ENCODE results near the gene GALR2.

Gene GALR2

DNA sequence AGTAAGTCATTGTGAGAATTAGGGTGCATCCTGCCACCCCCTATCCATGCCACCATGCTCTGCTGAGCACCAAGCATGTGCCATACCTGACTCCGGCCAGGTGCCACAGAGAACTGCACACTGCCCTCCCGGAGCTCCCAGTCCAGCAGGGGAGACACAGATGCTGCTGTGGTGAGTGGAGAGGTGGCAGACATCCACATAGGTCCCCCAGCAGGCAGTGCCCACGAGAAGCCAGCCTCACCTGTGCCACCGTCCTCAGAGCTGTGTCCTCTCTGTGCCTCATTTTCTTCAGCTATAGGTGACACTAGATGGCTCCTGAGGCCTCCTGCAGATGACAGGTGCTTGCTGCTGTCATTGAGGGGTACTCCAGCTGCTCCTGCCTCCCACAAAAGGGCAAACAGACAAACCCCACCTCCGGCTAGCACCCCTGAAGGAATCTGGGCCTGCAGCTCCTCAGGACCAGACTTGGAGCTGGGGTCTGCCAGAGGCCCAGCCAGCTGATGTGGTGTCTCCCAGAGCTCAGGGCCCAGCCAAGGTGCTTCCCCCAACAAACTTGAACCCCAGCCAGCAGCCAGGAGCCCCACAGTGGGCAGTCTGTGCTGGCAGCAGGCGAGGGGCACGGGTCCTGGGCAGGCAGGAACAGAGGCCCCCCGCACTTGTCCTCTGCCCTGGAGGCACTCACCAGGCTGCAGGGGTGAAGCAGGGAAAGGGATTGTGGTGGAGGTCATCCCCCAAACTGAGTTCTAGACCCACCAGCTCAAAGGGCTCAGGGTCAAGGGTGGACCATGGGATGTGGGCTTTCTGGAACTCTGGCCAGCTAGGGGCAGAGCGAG lies 49.4 kb downstream of the GALR2 start:
- FAIRE-seq: no peak
- no peak for DNase-seq (ENCODE audit: insufficient read length, low spot score)
- no peak for TF ChIP-seq POLR2AphosphoS5 (IDR thresholded peaks at IDR 0.05; ENCODE audit: low read depth, low read length)

DNA sequence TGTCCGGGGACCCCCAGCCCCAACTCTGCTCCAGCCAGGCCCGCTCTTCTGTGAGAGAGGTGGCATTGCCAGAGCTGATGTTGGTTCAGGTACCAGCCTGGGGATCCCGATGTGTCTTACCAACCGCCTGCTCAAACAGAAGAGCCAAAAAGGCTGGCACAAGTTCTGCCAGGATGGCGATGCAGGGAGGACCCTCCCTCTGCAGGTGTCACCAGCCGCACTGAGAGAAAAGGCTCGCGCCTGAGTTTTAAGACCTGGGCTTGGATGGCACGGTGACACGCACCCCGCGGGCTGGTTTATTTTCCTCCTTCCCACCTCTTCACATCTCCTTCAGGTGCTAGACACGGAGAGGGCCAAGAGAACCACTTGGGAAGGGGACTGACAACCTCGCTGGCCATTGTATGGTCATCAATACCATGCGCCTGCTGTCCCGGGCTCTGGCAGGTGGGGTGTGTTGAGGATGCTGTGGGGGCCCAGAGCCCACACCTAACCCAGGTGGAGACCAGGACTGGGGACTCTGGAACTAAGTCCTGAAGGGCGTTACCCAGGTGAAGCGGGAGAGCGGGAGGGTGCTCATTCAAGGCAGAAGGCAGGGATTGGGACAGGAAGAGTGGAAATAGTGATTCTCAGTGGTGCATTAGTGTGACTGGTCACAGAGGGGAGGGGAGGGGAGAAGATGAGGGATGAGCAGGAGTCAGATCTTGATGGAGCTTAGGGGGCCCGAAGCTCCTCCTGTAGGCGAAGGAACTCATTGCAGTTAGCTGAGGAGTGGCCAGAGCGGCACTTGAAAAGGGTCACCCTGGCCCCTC lies 50.2 kb downstream of the GALR2 start:
- peak; percentile 70 for FAIRE-seq
- TF ChIP-seq SPI1 (IDR thresholded peaks at IDR 0.05; ENCODE audit: low read depth, low read length): no peak
- no peak for TF ChIP-seq TAF1 (IDR thresholded peaks at IDR 0.05; ENCODE audit: low read depth, low read length)
- no peak for TF ChIP-seq POLR2A (IDR thresholded peaks at IDR 0.05; ENCODE audit: low read depth, low read length)
- no peak for TF ChIP-seq PAX5 (IDR thresholded peaks at IDR 0.05; ENCODE audit: insufficient read depth, low read length, severe bottlenecking)
- peak; percentile 37 for DNase-seq (ENCODE audit: insufficient read length, low spot score)

DNA sequence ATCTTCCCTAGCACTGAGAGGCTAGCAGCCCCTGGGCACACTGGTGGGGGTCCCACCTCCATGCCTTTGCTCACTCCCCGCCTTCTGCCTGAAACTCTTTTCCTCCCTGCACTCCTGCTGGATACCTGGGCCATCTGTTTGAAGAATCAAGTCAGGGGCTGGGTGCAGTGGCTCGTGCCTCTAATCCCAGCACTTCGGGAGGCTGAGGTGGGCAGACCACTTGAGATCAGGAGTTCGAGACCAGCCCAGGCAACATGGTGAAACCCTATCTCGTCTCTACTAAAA lies 50.8 kb downstream of the GALR2 start:
- TF ChIP-seq POLR2A (IDR thresholded peaks at IDR 0.05; ENCODE audit: low read depth, low read length) (no peak), POLR2AphosphoS5 (IDR thresholded peaks at IDR 0.05; ENCODE audit: low read depth, low read length) (no peak), SPI1 (IDR thresholded peaks at IDR 0.05; ENCODE audit: low read depth, low read length) (no peak), TAF1 (IDR thresholded peaks at IDR 0.05; ENCODE audit: low read depth, low read length) (no peak), PAX5 (IDR thresholded peaks at IDR 0.05; ENCODE audit: insufficient read depth, low read length, severe bottlenecking) (no peak), POU2F2 (IDR thresholded peaks at IDR 0.05; ENCODE audit: low read depth, low read length) (no peak)
- DNase-seq (ENCODE audit: insufficient read length, low spot score) (no peak), FAIRE-seq (no peak)

DNA sequence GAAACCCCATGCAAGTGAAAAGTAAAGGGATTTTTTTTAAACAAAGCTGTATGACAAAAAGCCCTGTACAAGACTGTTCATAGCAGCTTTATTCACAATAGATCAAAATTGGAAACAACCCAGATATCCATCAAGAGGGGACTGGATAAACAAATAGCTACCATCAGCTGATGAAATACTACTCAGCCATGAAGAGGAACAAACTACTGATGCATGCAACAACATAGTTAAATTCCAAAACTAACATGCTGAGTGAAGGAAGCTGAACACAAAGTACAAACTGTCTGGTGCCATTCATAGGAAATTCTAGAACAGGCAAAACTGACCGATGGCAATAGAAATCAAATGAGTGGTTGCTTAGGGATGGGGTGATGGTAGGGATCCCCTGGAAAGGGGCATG lies 51.3 kb downstream of the GALR2 start:
- no peak for DNase-seq (ENCODE audit: insufficient read length, low spot score)
- no peak for TF ChIP-seq POU2F2 (IDR thresholded peaks at IDR 0.05; ENCODE audit: low read depth, low read length)
- no peak for TF ChIP-seq SPI1 (IDR thresholded peaks at IDR 0.05; ENCODE audit: low read depth, low read length)
- no peak for TF ChIP-seq POLR2AphosphoS5 (IDR thresholded peaks at IDR 0.05; ENCODE audit: low read depth, low read length)
- no peak for TF ChIP-seq TAF1 (IDR thresholded peaks at IDR 0.05; ENCODE audit: low read depth, low read length)
- TF ChIP-seq PAX5 (IDR thresholded peaks at IDR 0.05; ENCODE audit: insufficient read depth, low read length, severe bottlenecking): no peak
- TF ChIP-seq POLR2A (IDR thresholded peaks at IDR 0.05; ENCODE audit: low read depth, low read length): no peak
- no peak for FAIRE-seq

All from GM12891 (cell line).